ENCODE results near the gene TBL1X. TPM values are rescaled to one million over a fixed set of nuclear protein-coding genes. Genes with fewer than 3 reads are reported as not detected.
A peak's percentile ranks its signal among the peaks of the same experiment; 100 is the strongest.

TBL1X gene
- polyA plus RNA-seq, 1 experiment: 24.9 TPM

DNA sequence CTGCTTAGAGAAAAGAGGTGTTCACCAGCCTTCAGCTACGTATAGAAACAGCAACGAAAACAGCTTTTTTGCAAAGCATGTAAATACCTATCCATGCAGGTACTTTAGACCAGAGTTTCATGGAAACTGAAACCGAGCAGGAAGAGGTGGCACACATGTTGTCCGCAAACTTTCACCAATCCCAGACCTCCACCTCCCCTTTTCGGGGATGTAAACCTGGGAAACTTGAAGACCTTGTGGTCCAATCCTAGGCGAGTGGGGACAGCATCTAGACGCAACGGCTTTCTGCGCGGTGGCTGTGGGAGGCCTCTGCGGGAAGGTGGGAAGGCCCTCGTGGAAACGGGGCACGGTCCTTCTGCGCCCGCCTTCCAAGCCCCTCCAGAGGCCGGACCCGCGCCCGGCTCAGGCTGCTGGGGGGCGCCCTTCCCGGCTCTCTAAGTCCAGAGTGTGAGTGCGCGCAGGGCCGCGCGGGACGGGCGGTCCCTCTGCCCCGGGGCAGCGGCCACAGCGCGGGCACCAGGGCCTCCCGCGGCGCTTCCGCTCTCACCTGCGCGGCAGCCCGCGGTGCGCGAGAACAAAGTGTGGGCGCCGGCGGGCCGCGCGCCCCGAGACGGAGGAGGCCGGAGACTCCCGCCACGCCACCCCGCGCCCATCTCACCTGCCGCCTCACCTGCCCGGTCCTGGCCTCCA is 320.5 kb downstream of the TBL1X start:
- TF ChIP-seq, protein P1, sequence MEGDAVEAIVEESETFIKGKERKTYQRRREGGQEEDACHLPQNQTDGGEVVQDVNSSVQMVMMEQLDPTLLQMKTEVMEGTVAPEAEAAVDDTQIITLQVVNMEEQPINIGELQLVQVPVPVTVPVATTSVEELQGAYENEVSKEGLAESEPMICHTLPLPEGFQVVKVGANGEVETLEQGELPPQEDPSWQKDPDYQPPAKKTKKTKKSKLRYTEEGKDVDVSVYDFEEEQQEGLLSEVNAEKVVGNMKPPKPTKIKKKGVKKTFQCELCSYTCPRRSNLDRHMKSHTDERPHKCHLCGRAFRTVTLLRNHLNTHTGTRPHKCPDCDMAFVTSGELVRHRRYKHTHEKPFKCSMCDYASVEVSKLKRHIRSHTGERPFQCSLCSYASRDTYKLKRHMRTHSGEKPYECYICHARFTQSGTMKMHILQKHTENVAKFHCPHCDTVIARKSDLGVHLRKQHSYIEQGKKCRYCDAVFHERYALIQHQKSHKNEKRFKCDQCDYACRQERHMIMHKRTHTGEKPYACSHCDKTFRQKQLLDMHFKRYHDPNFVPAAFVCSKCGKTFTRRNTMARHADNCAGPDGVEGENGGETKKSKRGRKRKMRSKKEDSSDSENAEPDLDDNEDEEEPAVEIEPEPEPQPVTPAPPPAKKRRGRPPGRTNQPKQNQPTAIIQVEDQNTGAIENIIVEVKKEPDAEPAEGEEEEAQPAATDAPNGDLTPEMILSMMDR (IDR thresholded peaks at IDR 0.05; ENCODE audit: low read depth, low read length): no peak
- Histone ChIP-seq H3K27ac (ENCODE audit: low read depth, low read length) (no peak overlapping the region), H3K9me3 (ENCODE audit: control insufficient read depth, insufficient read depth, low read length) (no peaks in the 10 kb centered on the region), H3K4me3 (ENCODE audit: low read depth, low read length) (peak overlapping the region; percentile 13; the same call in 1 of the 2 replicates), H3K27me3 (ENCODE audit: control insufficient read depth, insufficient read depth, low read length) (peaks cover 17% of the 10 kb centered on the region)
- POLR2A ChIA-PET: no interaction called here
- CTCF ChIA-PET: no interaction called here
- DNase-seq (ENCODE audit: low read depth, low spot score): no peak

DNA sequence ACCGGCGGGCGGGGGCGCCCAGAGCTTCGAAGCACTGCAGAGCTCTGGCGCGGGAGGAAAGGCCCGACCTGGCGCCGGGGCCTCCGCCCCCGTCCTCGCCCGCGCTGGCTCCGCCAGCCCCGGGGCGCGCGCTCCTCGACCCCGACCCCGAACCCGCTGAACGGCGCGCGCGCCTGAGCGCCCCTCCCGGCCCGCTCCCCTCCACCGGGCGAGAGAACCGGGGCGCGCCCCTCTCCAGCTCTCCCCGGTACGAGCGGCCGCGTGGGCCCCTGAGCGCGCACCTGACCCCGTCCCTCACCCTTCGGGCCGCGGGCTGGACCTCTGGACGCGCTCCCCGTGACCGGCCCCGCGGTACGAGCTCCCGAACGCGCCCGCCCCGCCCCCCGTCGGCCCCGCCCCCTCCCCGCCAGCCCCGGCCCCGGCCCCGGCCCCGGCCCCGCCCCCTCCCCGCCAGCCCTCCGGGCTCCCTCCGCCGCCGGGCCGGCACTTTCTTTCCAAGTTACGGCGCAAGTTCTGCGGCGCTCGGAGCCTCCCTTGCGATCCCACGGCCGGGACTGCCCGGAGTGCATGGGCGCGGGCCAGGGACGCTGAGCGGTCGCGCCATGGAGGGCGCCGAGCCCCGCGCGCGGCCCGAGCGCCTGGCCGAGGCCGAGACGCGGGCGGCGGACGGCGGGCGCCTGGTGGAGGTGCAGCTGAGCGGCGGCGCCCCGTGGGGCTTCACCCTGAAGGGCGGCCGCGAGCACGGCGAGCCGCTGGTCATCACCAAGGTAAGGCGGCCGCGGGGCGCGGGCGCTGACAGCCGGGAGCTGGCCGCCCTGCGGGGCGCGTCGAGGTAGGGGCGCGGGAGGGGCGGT is 321.3 kb downstream of the TBL1X start, which contains the start of gene SHROOM2:
Gene SHROOM2, plus strand, starts transcription at position 486 of the 854 bp plus-strand sequence. Its CDS starts 117 bp downstream, at position 603.
- Histone ChIP-seq H3K27ac (ENCODE audit: low read depth, low read length) (no peak within 1 kb of the TSS), H3K9me3 (ENCODE audit: control insufficient read depth, insufficient read depth, low read length) (no peaks in the 10 kb centered on the region), H3K4me3 (ENCODE audit: low read depth, low read length) (peak within 1 kb of the TSS; percentile 56), H3K27me3 (ENCODE audit: control insufficient read depth, insufficient read depth, low read length) (peaks cover 17% of the 10 kb centered on the region)
- TF ChIP-seq, protein P1 (IDR thresholded peaks at IDR 0.05; ENCODE audit: low read depth, low read length): no peak
- DNase-seq (ENCODE audit: low read depth, low spot score): no peak
- CTCF ChIA-PET: no interaction called here
- POLR2A ChIA-PET: interaction anchor here (0.6 kb wide), 1 partner anchor 217 kb away, joined by 5 read pairs; no protein-coding TSS in a partner anchor

DNA sequence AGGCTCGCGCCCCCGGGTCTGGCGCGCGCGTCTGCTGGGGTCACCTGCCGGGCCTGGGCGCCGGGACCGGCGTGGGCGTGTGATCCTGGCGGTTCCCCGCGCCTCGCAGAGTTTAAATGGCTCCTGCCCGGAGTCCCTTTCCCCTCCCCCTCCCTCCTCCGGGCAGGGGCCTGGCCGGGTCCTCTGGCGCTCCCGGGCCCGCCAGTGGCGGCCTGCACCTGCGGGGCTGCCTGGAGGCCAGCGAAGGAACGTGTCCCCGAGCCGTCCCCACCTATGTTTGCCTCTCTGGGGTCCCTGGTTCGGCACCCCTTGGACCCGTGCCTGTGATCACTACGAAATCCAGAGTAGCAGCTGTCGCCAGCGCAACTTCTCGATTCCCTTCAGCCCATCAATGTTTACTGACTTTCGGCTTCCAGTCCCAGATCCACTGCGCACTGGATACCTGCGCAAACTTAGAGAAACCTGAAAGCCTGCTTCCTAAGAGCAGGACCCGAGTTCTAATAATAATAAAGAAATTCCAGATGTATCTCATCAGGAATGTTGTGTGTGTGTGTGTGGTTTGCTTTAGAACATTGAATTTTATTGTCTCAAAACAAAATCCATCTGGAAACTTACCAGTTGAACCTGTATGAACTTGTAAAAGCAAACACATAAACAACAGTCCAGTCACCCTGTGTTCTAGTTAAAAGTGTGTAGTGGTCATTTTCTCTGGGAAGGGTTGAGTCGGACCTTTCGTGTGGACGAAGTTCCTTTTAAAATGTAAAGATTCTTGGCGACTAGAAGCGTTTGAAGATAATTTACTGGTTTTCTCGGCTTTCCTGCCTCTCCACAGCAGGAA is 322.2 kb downstream of the TBL1X start:
- ChIA-PET CTCF (no interaction called here), POLR2A (interaction anchor here (0.6 to 0.7 kb wide), 2 partner anchors 60 to 216 kb away, joined by 3 to 5 read pairs; no protein-coding TSS in a partner anchor)
- H3K27ac ChIP-seq (ENCODE audit: low read depth, low read length): no peak overlapping the region
- H3K9me3 ChIP-seq (ENCODE audit: control insufficient read depth, insufficient read depth, low read length): no peaks in the 10 kb centered on the region
- H3K27me3 ChIP-seq (ENCODE audit: control insufficient read depth, insufficient read depth, low read length): peaks cover 17% of the 10 kb centered on the region
- H3K4me3 ChIP-seq (ENCODE audit: low read depth, low read length): peak overlapping the region; percentile 56
- no peak for DNase-seq (ENCODE audit: low read depth, low spot score)
- TF ChIP-seq, protein P1 (IDR thresholded peaks at IDR 0.05; ENCODE audit: low read depth, low read length): no peak

DNA sequence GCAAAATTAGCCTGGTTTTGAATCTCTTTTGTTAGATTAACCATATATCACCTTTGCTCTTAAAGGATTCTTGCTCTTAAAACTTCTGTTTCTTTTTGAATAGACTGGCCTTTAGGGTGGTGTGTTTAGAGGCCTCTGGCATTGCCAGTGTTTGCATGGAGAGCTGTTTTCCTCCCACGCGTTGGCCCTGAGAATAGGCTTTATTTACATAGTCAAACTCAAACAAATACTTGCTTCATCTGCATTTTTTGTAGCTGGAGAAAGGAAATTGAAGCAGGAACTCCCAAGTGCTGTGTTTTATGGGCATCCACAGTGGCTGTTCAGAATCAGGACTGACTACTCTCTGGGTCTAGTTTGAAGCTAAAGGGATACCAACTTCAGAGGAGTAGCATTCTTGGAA is 324.1 kb downstream of the TBL1X start:
- peaks cover 17% of the 10 kb centered on the region for H3K27me3 ChIP-seq (ENCODE audit: control insufficient read depth, insufficient read depth, low read length)
- H3K9me3 ChIP-seq (ENCODE audit: control insufficient read depth, insufficient read depth, low read length): no peaks in the 10 kb centered on the region
- TF ChIP-seq, protein P1 (IDR thresholded peaks at IDR 0.05; ENCODE audit: low read depth, low read length): no peak
- H3K27ac ChIP-seq (ENCODE audit: low read depth, low read length): no peak overlapping the region
- peak; percentile 13 for DNase-seq (ENCODE audit: low read depth, low spot score)
- H3K4me3 ChIP-seq (ENCODE audit: low read depth, low read length): no peak overlapping the region
- POLR2A ChIA-PET: no interaction called here
- CTCF ChIA-PET: no interaction called here

Measured in AG04450 (cell line).